HG02852 (cell line): ENCODE measurements around the gene CHIT1.

Experiments
- ATAC-seq: cut with Tn5 transposase; IDR thresholded peaks from one replicate; pipeline ENCODE4 v1.9.1; 2021; ENCODE audit warnings: mild to moderate bottlenecking, moderate library complexity; ENCODE audit not compliant: unreplicated experiment

CHIT1 gene

GRCh38 chr1:203217139-203217655, 12.3 kb downstream of the CHIT1 start:
- ATAC-seq = no peak

GRCh38 chr1:203216274-203217138, 13.0 kb downstream of the CHIT1 start:
- no peak for ATAC-seq

GRCh38 chr1:203215573-203215972, 13.9 kb downstream of the CHIT1 start:
- ATAC-seq = no peak

GRCh38 chr1:203214871-203215270, 14.6 kb downstream of the CHIT1 start:
- ATAC-seq = no peak

- ATAC-seq = no peak
Measured at GRCh38 chr1:203213126-203213525, 16.3 kb downstream of the CHIT1 start.

GRCh38 chr1:203211812-203212211, 17.7 kb downstream of the CHIT1 start:
- ATAC-seq = no peak

- no peak for ATAC-seq
Measured at GRCh38 chr1:203210988-203211387, 18.5 kb downstream of the CHIT1 start.

- no peak for ATAC-seq
Measured at GRCh38 chr1:203210350-203210749, 19.1 kb downstream of the CHIT1 start.

- ATAC-seq = no peak
Measured at GRCh38 chr1:203208181-203208580, 21.3 kb downstream of the CHIT1 start.

- no peak for ATAC-seq
Measured at GRCh38 chr1:203207751-203208150, 21.7 kb downstream of the CHIT1 start.

- ATAC-seq = no peak
Measured at GRCh38 chr1:203206129-203206687, 23.3 kb downstream of the CHIT1 start.

- no peak for ATAC-seq
Measured at GRCh38 chr1:203204756-203205155, 24.7 kb downstream of the CHIT1 start.

- ATAC-seq = no peak
Measured at GRCh38 chr1:203202431-203203245, 26.8 kb downstream of the CHIT1 start.

- no peak for ATAC-seq
Measured at GRCh38 chr1:203201516-203202205, 27.8 kb downstream of the CHIT1 start.

GRCh38 chr1:203200916-203201315, 28.6 kb downstream of the CHIT1 start:
- ATAC-seq = no peak

GRCh38 chr1:203199816-203200571, 29.5 kb downstream of the CHIT1 start:
- no peak for ATAC-seq

GRCh38 chr1:203199481-203199815, 30.0 kb downstream of the CHIT1 start:
- no peak for ATAC-seq

- ATAC-seq = no peak
Measured at GRCh38 chr1:203199002-203199401, 30.5 kb downstream of the CHIT1 start.

- no peak for ATAC-seq
Measured at GRCh38 chr1:203197625-203198024, 31.8 kb downstream of the CHIT1 start.

- ATAC-seq = no peak
Measured at GRCh38 chr1:203196371-203196770, 33.1 kb downstream of the CHIT1 start.
